Left hindlimb (tissue), 1 donor: Measurements from ENCODE around the gene SPECC1.
"Not testable (repeated sequence)": the region's sequence is repeated elsewhere in the genome, so short reads cannot be mapped to it uniquely, and the experiment has no call there.

Experiments used
- DNase-seq: peaks from one replicate; pipeline ENCODE4 v3.0.0-alpha.2; 2018

Gene SPECC1

GRCh38 chr17:20216154-20216815, 207.1 kb downstream of the SPECC1 start:
- no peak for DNase-seq

- no peak for DNase-seq
Measured at GRCh38 chr17:20216853-20217252, 207.7 kb downstream of the SPECC1 start.

- DNase-seq, result no peak
Measured at GRCh38 chr17:20217677-20218076, 208.5 kb downstream of the SPECC1 start.

GRCh38 chr17:20218272-20218671, 209.1 kb downstream of the SPECC1 start:
- DNase-seq, result no peak

- DNase-seq, result no peak
Measured at GRCh38 chr17:20223808-20224328, 214.7 kb downstream of the SPECC1 start.

- DNase-seq, result no peak
Measured at GRCh38 chr17:20224379-20224778, 215.2 kb downstream of the SPECC1 start.

- no peak for DNase-seq
Measured at GRCh38 chr17:20225162-20226115, 216.3 kb downstream of the SPECC1 start.

- peak; percentile 87 for DNase-seq
Measured at GRCh38 chr17:20226814-20227482, 217.8 kb downstream of the SPECC1 start.

GRCh38 chr17:20227720-20228370, 218.7 kb downstream of the SPECC1 start:
- not testable (repeated sequence) for DNase-seq

- no peak for DNase-seq
Measured at GRCh38 chr17:20228410-20228809, 219.3 kb downstream of the SPECC1 start.

- no peak for DNase-seq
Measured at GRCh38 chr17:20228860-20229259, 219.7 kb downstream of the SPECC1 start.

- no peak for DNase-seq
Measured at GRCh38 chr17:20230924-20231323, 221.8 kb downstream of the SPECC1 start.

GRCh38 chr17:20232611-20233010, 223.5 kb downstream of the SPECC1 start:
- DNase-seq, result no peak

- DNase-seq, result no peak
Measured at GRCh38 chr17:20234276-20234675, 225.1 kb downstream of the SPECC1 start.

GRCh38 chr17:20235747-20236146, 226.6 kb downstream of the SPECC1 start:
- DNase-seq, result no peak

GRCh38 chr17:20236578-20237227, 227.5 kb downstream of the SPECC1 start:
- no peak for DNase-seq

GRCh38 chr17:20239776-20240175, 230.6 kb downstream of the SPECC1 start:
- not testable (repeated sequence) for DNase-seq

- DNase-seq, result no peak
Measured at GRCh38 chr17:20241855-20242254, 232.7 kb downstream of the SPECC1 start.

GRCh38 chr17:20242271-20242670, 233.1 kb downstream of the SPECC1 start:
- DNase-seq, result no peak

GRCh38 chr17:20243524-20243923, 234.4 kb downstream of the SPECC1 start:
- DNase-seq, result no peak

GRCh38 chr17:20244671-20245070, 235.5 kb downstream of the SPECC1 start:
- DNase-seq, result no peak

GRCh38 chr17:20246692-20247091, 237.5 kb downstream of the SPECC1 start:
- no peak for DNase-seq
